Measurements from ENCODE around the gene SOCS6.
A peak's percentile ranks its signal among the peaks of the same experiment; 100 is the strongest.

DNA sequence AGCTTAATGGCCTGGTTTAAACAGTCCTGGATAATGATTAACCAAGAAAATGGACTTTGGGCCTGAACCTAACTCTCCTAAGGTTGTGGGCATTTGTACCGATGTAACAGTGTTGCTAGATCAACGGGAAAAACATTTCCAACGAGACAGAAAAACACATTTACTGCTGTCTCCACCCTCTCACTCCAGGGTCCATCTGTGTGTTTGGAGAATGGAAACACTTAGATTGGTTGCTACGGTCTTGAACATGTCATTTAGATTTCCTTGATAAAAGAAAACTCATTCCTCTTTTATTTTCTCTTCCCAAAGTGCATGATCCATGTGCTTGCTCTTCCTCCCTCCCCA, 88.0 kb downstream of the SOCS6 start:
- no peak for TF ChIP-seq CTCF (IDR thresholded peaks at IDR 0.05)
- peak in 1 of 2 donors; percentile 14 for TF ChIP-seq POLR2A (IDR thresholded peaks at IDR 0.05)
